Activated CD8-positive, alpha-beta memory T cell treated with anti-CD3 and anti-CD28 coated beads, Interleukin-2, amount 50 U/mL, for 24 hours (primary cell): ENCODE measurements around the gene SHROOM4.

Experiments used
- DNase-seq: peaks from one replicate; pipeline ENCODE4 v3.0.0-alpha.2; 2020; ENCODE audit errors: extremely low read depth

The SHROOM4 gene

GRCh38 chrX:50707955-50708699 lies 105.9 kb downstream of the SHROOM4 start:
- DNase-seq = no peak

GRCh38 chrX:50707405-50707804 lies 106.6 kb downstream of the SHROOM4 start:
- no peak for DNase-seq

GRCh38 chrX:50705042-50705441 lies 109.0 kb downstream of the SHROOM4 start:
- no peak for DNase-seq

GRCh38 chrX:50704360-50704759 lies 109.6 kb downstream of the SHROOM4 start:
- DNase-seq = no peak

- DNase-seq = no peak
Observed at GRCh38 chrX:50700921-50701320, 113.1 kb downstream of the SHROOM4 start.

- DNase-seq = no peak
Observed at GRCh38 chrX:50698944-50699343, 115.0 kb downstream of the SHROOM4 start.

- no peak for DNase-seq
Observed at GRCh38 chrX:50697691-50698090, 116.3 kb downstream of the SHROOM4 start.

GRCh38 chrX:50691820-50692219 lies 122.2 kb downstream of the SHROOM4 start:
- no peak for DNase-seq

GRCh38 chrX:50684871-50685270 lies 129.1 kb downstream of the SHROOM4 start:
- no peak for DNase-seq

- DNase-seq = no peak
Observed at GRCh38 chrX:50680990-50681389, 133.0 kb downstream of the SHROOM4 start.

- DNase-seq = no peak
Observed at GRCh38 chrX:50677789-50678188, 136.2 kb downstream of the SHROOM4 start.

- DNase-seq = no peak
Observed at GRCh38 chrX:50671661-50672060, 142.3 kb downstream of the SHROOM4 start.

GRCh38 chrX:50668860-50669259 lies 145.1 kb downstream of the SHROOM4 start:
- no peak for DNase-seq

GRCh38 chrX:50648156-50648555 lies 165.8 kb downstream of the SHROOM4 start:
- DNase-seq = no peak

GRCh38 chrX:50644496-50644895 lies 169.5 kb downstream of the SHROOM4 start:
- no peak for DNase-seq

GRCh38 chrX:50643525-50644137 lies 170.4 kb downstream of the SHROOM4 start:
- no peak for DNase-seq

GRCh38 chrX:50638123-50638522 lies 175.9 kb downstream of the SHROOM4 start:
- no peak for DNase-seq

GRCh38 chrX:50635817-50636365 lies 178.1 kb downstream of the SHROOM4 start:
- no peak for DNase-seq

- no peak for DNase-seq
Observed at GRCh38 chrX:50635162-50635561, 178.8 kb downstream of the SHROOM4 start.

- no peak for DNase-seq
Observed at GRCh38 chrX:50629774-50630173, 184.2 kb downstream of the SHROOM4 start.

- no peak for DNase-seq
Observed at GRCh38 chrX:50627696-50628095, 186.3 kb downstream of the SHROOM4 start.

GRCh38 chrX:50626432-50626831 lies 187.6 kb downstream of the SHROOM4 start:
- no peak for DNase-seq

- no peak for DNase-seq
Observed at GRCh38 chrX:50622751-50623150, 191.2 kb downstream of the SHROOM4 start.
